NCI-H2107 treated with DMSO at 0.1 percent for 48 hours (cell line): ENCODE data around the gene TMEM244.
"Not testable (repeated sequence)": the region's sequence is repeated elsewhere in the genome, so short reads cannot be mapped to it uniquely, and the experiment has no call there.

Source experiments
- DNase-seq: peaks from one replicate; lab custom pipeline; 2025; ENCODE audit not compliant: unreplicated experiment; lab: John Stamatoyannopoulos, UW

The TMEM244 gene

GRCh38 chr6:129817332-129817731, 43.8 kb downstream of the TMEM244 start:
- DNase-seq, result no peak

GRCh38 chr6:129812145-129812777, 48.9 kb downstream of the TMEM244 start:
- no peak for DNase-seq

GRCh38 chr6:129807141-129807540, 54.0 kb downstream of the TMEM244 start:
- DNase-seq, result not testable (repeated sequence)

GRCh38 chr6:129802920-129803319, 58.2 kb downstream of the TMEM244 start:
- DNase-seq, result not testable (repeated sequence)

GRCh38 chr6:129801909-129802308, 59.2 kb downstream of the TMEM244 start:
- DNase-seq, result no peak

GRCh38 chr6:129795261-129795660, 65.9 kb downstream of the TMEM244 start:
- no peak for DNase-seq

- no peak for DNase-seq
Measured at GRCh38 chr6:129793447-129793846, 67.7 kb downstream of the TMEM244 start.

- no peak for DNase-seq
Measured at GRCh38 chr6:129792049-129792448, 69.1 kb downstream of the TMEM244 start.

- no peak for DNase-seq
Measured at GRCh38 chr6:129790785-129791184, 70.3 kb downstream of the TMEM244 start.

- no peak for DNase-seq
Measured at GRCh38 chr6:129789974-129790373, 71.1 kb downstream of the TMEM244 start.

- DNase-seq, result no peak
Measured at GRCh38 chr6:129787816-129788215, 73.3 kb downstream of the TMEM244 start.

GRCh38 chr6:129786548-129786947, 74.6 kb downstream of the TMEM244 start:
- DNase-seq, result no peak

GRCh38 chr6:129785756-129786135, 75.4 kb downstream of the TMEM244 start:
- no peak for DNase-seq

- no peak for DNase-seq
Measured at GRCh38 chr6:129785047-129785755, 75.9 kb downstream of the TMEM244 start.
